ENCODE results near the gene LRRC49. TPM values are rescaled to one million over a fixed set of nuclear protein-coding genes. Genes with fewer than 3 reads are reported as not detected.

Gene LRRC49
- total RNA-seq, 4 donors from 2014 or later: 3.3 to 10.4 (median 7.0) TPM

DNA sequence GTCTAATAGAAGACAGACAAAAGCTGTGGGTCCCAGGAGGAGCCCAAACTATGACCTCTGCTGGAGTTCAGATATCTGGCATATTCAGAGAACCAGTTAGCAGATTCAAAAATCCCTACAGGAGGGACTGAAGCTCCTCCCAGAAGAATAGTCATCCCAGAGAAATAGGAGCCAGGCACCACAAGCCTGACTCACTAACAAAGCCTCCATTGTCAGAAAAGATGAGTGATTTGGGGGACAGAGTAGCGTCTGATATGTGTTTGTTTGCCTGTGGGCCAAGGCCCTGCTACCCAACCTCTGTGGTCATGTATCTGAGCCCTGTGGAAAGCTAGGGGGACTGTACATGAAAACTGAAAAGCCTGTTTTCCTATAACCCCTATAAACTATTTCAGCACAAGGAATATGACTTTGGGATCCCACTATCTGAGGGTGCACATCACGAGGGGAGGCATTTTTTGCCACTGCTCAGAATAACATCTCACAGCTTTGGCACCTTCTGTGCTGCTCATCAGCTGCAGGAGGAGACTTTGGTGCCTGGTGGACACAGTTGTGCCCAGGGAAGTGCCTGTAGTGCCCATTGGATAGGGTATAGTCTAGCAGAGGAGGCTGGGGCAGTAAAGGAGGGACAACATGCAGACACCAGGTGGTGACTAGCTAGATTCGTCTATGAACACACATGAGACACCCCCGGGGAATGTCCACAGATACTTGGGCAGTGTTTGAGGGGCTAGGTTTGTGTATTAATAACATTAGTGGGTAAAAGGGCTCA is 29.0 kb upstream of the LRRC49 start:
- TF ChIP-seq, protein P1, sequence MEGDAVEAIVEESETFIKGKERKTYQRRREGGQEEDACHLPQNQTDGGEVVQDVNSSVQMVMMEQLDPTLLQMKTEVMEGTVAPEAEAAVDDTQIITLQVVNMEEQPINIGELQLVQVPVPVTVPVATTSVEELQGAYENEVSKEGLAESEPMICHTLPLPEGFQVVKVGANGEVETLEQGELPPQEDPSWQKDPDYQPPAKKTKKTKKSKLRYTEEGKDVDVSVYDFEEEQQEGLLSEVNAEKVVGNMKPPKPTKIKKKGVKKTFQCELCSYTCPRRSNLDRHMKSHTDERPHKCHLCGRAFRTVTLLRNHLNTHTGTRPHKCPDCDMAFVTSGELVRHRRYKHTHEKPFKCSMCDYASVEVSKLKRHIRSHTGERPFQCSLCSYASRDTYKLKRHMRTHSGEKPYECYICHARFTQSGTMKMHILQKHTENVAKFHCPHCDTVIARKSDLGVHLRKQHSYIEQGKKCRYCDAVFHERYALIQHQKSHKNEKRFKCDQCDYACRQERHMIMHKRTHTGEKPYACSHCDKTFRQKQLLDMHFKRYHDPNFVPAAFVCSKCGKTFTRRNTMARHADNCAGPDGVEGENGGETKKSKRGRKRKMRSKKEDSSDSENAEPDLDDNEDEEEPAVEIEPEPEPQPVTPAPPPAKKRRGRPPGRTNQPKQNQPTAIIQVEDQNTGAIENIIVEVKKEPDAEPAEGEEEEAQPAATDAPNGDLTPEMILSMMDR (IDR thresholded peaks at IDR 0.05): no peak
- TF ChIP-seq EP300 (IDR thresholded peaks at IDR 0.05) (no peak), POLR2A (IDR thresholded peaks at IDR 0.05; ENCODE audit: low read depth) (no peak), POLR2AphosphoS5 (IDR thresholded peaks at IDR 0.05) (no peak)
- 74% methylated on average over 3 of the region's 4 CpGs for WGBS
- no peak for DNase-seq (ENCODE audit: extremely low spot score)
- no peaks in the 10 kb centered on the region for H3K9me3 ChIP-seq
- H3K27me3 ChIP-seq: no peaks in the 10 kb centered on the region
- intact Hi-C loops (cut with DNase I): no loop called here
- no peaks in the 10 kb centered on the region for H3K36me3 ChIP-seq
- peaks cover 5 to 28% (median 20%) of the 10 kb centered on the region in 4 donors for H3K4me1 ChIP-seq
- H3K4me3 ChIP-seq: no peak overlapping the region
- H3K27ac ChIP-seq (replicated peaks in 1 of 4): peak overlapping the region in 3 of 4 donors; percentile 15 to 26 (median 26)

DNA sequence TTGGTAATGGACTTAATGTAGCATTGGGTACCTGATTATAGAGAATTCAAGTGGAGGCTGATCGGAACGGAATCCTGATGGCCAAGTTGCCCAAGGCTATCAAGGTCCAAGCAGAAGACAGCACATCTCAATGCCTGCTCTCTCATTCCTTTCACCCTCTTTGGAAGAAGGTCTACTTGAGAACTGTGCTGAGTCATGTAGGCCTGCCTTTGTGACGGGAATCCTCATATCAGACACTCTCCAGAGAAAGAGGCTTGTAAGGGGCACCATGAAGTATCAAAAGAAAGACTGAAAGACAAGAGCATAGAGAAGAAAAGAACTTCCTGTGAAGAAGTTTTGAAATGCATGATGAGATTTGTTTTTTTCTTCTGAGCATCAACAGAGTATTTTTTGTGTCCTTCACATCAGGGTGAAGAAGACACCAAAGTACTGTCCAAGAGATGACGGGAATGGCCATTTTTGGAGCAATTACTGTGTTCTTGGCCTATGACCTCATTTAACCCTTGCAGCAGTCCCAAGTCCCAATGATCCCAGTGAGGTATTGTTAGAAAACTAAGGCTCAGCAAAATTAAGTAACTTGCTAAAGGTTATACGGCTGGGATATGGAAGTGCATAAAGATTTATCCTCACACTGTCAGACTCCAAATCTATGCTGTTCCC is 25.5 kb upstream of the LRRC49 start:
- Histone ChIP-seq H3K4me3 (no peak overlapping the region), H3K36me3 (no peaks in the 10 kb centered on the region), H3K27me3 (no peaks in the 10 kb centered on the region), H3K4me1 (peaks cover 11 to 42% (median 38%) of the 10 kb centered on the region in 4 donors), H3K9me3 (no peaks in the 10 kb centered on the region), H3K27ac (replicated peaks in 1 of 4) (peak overlapping the region; percentile 44 to 65 (median 54))
- DNase-seq (ENCODE audit: extremely low spot score): no peak
- TF ChIP-seq EP300 (IDR thresholded peaks at IDR 0.05) (no peak), POLR2A (IDR thresholded peaks at IDR 0.05; ENCODE audit: low read depth) (no peak), POLR2AphosphoS5 (IDR thresholded peaks at IDR 0.05) (no peak)
- TF ChIP-seq, protein P1 (IDR thresholded peaks at IDR 0.05): no peak
- 75% methylated on average over 5 of the region's 5 CpGs for whole genome bisulfite sequencing
- intact Hi-C loops (cut with DNase I): no loop called here

DNA sequence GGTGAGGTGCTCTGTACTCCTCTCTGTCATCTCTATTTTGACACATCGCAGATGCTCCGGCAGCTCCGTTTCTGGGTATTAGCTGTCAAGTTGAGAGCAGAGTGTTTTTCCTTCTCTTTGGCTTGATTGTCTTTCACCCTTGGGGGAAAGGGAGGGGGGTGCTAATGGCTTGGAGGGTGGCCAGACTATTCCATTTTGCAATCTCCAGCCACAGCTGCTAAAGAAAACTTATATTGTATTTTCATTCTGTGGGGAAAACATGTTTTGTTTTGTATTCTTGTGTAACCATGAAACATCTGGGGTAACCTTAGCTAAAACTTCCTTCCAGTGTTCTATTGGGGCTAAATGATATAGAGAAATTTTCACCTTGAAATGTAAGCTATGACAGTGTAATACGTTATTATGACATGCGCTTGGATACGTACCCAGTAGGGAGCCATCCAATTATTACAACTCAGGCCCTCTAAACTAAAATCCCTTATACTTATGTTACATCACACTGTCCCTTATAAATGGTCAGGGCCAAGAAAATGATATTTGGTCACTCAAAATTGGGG is 24.6 kb upstream of the LRRC49 start:
- TF ChIP-seq, protein P1 (IDR thresholded peaks at IDR 0.05): no peak
- no peak for TF ChIP-seq POLR2A (IDR thresholded peaks at IDR 0.05; ENCODE audit: low read depth)
- peak in 1 of 2 donors; percentile 60 for TF ChIP-seq POLR2AphosphoS5 (IDR thresholded peaks at IDR 0.05)
- Histone ChIP-seq H3K27me3 (no peaks in the 10 kb centered on the region), H3K27ac (replicated peaks in 1 of 4) (peak overlapping the region; percentile 44 to 65 (median 54)), H3K4me1 (peaks cover 11 to 42% (median 38%) of the 10 kb centered on the region in 4 donors), H3K4me3 (no peak overlapping the region), H3K9me3 (no peaks in the 10 kb centered on the region), H3K36me3 (no peaks in the 10 kb centered on the region)
- intact Hi-C loops (cut with DNase I): no loop called here
- DNase-seq (ENCODE audit: extremely low spot score): no peak
- 24% methylated on average over 6 of the region's 6 CpGs for WGBS

DNA sequence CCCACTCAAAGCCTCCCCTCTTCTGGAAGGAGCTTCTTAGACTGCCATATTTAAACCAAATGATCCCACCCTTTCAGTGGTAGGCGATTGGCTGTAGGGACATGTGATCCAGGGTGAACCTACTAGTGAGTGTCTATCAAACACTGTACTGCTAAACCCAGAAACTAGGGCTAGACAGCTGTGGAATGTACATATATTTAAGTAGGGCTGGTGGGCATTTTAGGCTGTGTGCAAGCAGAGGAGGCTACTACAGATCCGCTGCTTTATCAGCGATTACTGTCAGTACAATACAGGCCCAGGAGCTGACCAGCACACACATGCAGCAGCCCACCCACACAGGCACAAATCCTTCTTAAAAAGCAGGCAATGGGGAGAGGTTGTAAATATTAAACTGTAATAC is 23.3 kb upstream of the LRRC49 start:
- Histone ChIP-seq H3K27ac (replicated peaks in 1 of 4) (peak overlapping the region in 2 of 4 donors; percentile 28 to 32), H3K27me3 (no peaks in the 10 kb centered on the region), H3K4me1 (peaks cover 11 to 42% (median 38%) of the 10 kb centered on the region in 4 donors), H3K9me3 (no peaks in the 10 kb centered on the region), H3K4me3 (no peak overlapping the region), H3K36me3 (no peaks in the 10 kb centered on the region)
- TF ChIP-seq, protein P1 (IDR thresholded peaks at IDR 0.05): no peak
- TF ChIP-seq EP300 (IDR thresholded peaks at IDR 0.05) (no peak), POLR2A (IDR thresholded peaks at IDR 0.05; ENCODE audit: low read depth) (no peak), POLR2AphosphoS5 (IDR thresholded peaks at IDR 0.05) (no peak)
- WGBS: 69% methylated on average over 3 of the region's 3 CpGs
- DNase-seq (ENCODE audit: extremely low spot score): no peak
- intact Hi-C loops (cut with DNase I): no loop called here

All from esophagus muscularis mucosa (tissue), 4 donors.